ENCODE data around the gene LCE1A. TPM values are rescaled to one million over a fixed set of nuclear protein-coding genes. Genes with fewer than 3 reads are reported as not detected.

Gene LCE1A
- total RNA-seq, 1 experiment from 2014 or later: not detected

DNA sequence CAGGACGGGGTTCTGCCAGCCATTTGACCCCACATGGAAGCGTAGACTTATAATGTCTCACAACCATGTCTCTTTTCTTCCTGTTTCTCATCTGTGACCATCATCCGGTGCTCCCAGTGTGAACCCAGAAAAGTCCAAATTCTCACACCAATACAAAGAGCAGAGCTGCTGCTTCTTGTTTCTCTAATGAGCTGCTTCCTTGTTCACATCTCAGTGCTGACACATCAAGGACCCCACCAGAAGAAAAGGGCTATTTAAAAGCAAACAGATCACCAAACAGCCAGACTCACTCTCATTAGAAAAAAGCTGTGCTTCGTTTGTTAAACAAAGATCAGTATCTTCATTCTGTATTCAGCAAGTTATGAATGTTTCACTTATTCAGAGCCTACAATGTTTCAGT, 31.6 kb upstream of the LCE1A start:
- H3K4me3 Mint-ChIP-seq (ENCODE audit: low read depth, unreplicated experiment): no peak overlapping the region
- TF ChIP-seq, protein P1, sequence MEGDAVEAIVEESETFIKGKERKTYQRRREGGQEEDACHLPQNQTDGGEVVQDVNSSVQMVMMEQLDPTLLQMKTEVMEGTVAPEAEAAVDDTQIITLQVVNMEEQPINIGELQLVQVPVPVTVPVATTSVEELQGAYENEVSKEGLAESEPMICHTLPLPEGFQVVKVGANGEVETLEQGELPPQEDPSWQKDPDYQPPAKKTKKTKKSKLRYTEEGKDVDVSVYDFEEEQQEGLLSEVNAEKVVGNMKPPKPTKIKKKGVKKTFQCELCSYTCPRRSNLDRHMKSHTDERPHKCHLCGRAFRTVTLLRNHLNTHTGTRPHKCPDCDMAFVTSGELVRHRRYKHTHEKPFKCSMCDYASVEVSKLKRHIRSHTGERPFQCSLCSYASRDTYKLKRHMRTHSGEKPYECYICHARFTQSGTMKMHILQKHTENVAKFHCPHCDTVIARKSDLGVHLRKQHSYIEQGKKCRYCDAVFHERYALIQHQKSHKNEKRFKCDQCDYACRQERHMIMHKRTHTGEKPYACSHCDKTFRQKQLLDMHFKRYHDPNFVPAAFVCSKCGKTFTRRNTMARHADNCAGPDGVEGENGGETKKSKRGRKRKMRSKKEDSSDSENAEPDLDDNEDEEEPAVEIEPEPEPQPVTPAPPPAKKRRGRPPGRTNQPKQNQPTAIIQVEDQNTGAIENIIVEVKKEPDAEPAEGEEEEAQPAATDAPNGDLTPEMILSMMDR (IDR thresholded peaks at IDR 0.05; ENCODE audit: unreplicated experiment): no peak
- H3K36me3 Mint-ChIP-seq (ENCODE audit: insufficient read depth, unreplicated experiment): no peaks in the 10 kb centered on the region
- no TSS peak for BruUV-seq (replicated peaks)
- no peak for DNase-seq
- intact Hi-C loops (cut with micrococcal nuclease; ENCODE audit: unreplicated experiment): no loop called here
- H3K4me1 Mint-ChIP-seq (ENCODE audit: low read depth, unreplicated experiment): peaks cover 7% of the 10 kb centered on the region
- no peaks in the 10 kb centered on the region for H3K9me3 Mint-ChIP-seq (ENCODE audit: low read depth, unreplicated experiment)
- peaks cover 55% of the 10 kb centered on the region for H3K27me3 Mint-ChIP-seq (ENCODE audit: unreplicated experiment)
- CTCF ChIA-PET: no interaction called here
- no peak overlapping the region for H3K27ac Mint-ChIP-seq (ENCODE audit: unreplicated experiment)

DNA sequence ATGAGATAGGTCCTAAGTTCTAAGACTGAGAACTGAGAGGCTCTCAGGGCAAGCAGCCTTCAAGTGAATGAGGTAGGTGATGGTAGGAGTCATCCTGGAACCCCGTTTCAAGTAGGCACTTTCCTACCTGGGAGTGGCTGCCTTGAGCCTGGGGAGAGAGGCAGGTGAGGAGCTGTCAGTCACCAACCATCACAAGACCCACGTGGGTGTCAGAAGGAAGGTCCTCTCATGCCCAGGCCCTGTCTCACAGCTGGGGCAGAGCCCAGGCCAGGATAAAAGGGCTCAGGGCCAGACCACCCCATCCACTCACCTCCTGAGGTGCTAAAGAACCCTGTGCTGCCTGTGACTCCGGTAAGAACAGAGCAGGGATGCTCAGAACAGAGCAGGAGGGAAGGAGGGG, 30.9 kb upstream of the LCE1A start, which contains the start of gene LCE1D:
TSS of gene LCE1D (plus strand) at position 301 of the 400 bp plus-strand sequence. CDS start 1,074 bp downstream, outside the sequence.
- no peak for DNase-seq
- Mint-ChIP-seq H3K36me3 (ENCODE audit: insufficient read depth, unreplicated experiment) (no peaks in the 10 kb centered on the region), H3K9me3 (ENCODE audit: low read depth, unreplicated experiment) (no peaks in the 10 kb centered on the region), H3K4me3 (ENCODE audit: low read depth, unreplicated experiment) (no peak within 1 kb of the TSS), H3K27me3 (ENCODE audit: unreplicated experiment) (peaks cover 62% of the 10 kb centered on the region), H3K27ac (ENCODE audit: unreplicated experiment) (no peak within 1 kb of the TSS), H3K4me1 (ENCODE audit: low read depth, unreplicated experiment) (no peaks in the 10 kb centered on the region)
- TF ChIP-seq, protein P1 (IDR thresholded peaks at IDR 0.05; ENCODE audit: unreplicated experiment): no peak
- BruUV-seq (replicated peaks): no TSS peak
- CTCF ChIA-PET: no interaction called here
- intact Hi-C loops (cut with micrococcal nuclease; ENCODE audit: unreplicated experiment): no loop called here

DNA sequence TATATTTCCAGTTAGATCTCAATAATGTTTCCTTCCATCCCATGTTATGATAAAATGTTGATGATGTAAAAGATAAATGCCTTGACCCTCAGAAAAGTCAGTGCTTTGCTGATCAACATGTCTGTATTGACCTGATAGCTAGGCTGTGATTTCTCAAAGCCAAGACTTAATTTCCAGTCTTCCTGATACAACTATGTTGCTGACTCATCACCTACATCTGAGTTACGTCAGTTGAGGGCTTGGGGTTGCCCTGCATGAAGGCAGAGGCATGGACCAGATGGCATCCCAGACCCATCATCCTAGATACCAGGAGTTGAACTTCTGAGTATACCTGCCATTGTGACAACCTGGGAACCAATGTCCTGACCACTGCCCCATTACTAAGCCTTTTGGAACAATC, 25.9 kb upstream of the LCE1A start:
- CTCF ChIA-PET: interaction anchor here (1.5 kb wide), 1 partner anchor 45 kb away, joined by 3 read pairs; no protein-coding TSS in a partner anchor
- TF ChIP-seq, protein P1 (IDR thresholded peaks at IDR 0.05; ENCODE audit: unreplicated experiment): no peak

DNA sequence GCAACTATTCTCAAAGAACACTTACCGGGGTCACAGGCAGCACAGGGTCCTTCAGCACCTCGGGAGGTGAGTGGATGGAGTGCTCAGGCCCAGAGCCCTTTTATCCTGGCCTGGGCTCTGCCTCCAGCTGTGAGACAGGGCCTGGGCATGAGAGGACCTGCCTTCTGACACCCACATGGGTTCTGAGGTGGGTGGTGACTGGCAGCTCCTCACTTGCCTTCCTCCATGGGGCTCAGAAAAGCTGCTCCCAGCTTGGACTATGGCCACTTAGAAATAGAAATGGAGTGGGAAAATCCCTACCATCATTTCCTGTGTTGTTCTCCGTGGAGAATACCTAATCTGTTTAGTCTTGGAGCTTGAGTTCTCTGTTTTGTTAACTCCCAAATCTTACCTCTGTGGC, 20.7 kb upstream of the LCE1A start, which contains the start of gene LCE1C:
TSS of gene LCE1C (minus strand) at position 76 of the 400 bp plus-strand sequence. CDS start 1,173 bp downstream, outside the sequence.
- TF ChIP-seq, protein P1 (IDR thresholded peaks at IDR 0.05; ENCODE audit: unreplicated experiment): no peak
- Mint-ChIP-seq H3K27me3 (ENCODE audit: unreplicated experiment) (peaks cover 71% of the 10 kb centered on the region), H3K27ac (ENCODE audit: unreplicated experiment) (no peak within 1 kb of the TSS), H3K4me1 (ENCODE audit: low read depth, unreplicated experiment) (no peaks in the 10 kb centered on the region), H3K36me3 (ENCODE audit: insufficient read depth, unreplicated experiment) (no peaks in the 10 kb centered on the region), H3K9me3 (ENCODE audit: low read depth, unreplicated experiment) (no peaks in the 10 kb centered on the region), H3K4me3 (ENCODE audit: low read depth, unreplicated experiment) (no peak within 1 kb of the TSS)
- CTCF ChIA-PET: no interaction called here
- BruUV-seq (replicated peaks): no TSS peak
- no peak for DNase-seq
- intact Hi-C loops (cut with micrococcal nuclease; ENCODE audit: unreplicated experiment): no loop called here

More for the DNA sequence above, 25.9 kb upstream of the LCE1A start:
- no peaks in the 10 kb centered on the region for H3K36me3 Mint-ChIP-seq (ENCODE audit: insufficient read depth, unreplicated experiment)
- H3K27me3 Mint-ChIP-seq (ENCODE audit: unreplicated experiment): peaks cover 77% of the 10 kb centered on the region
- intact Hi-C loops (cut with micrococcal nuclease; ENCODE audit: unreplicated experiment): no loop called here
- H3K4me3 Mint-ChIP-seq (ENCODE audit: low read depth, unreplicated experiment): no peak overlapping the region
- DNase-seq: no peak
- H3K9me3 Mint-ChIP-seq (ENCODE audit: low read depth, unreplicated experiment): no peaks in the 10 kb centered on the region
- no TSS peak for BruUV-seq (replicated peaks)
- no peak overlapping the region for H3K27ac Mint-ChIP-seq (ENCODE audit: unreplicated experiment)
- no peaks in the 10 kb centered on the region for H3K4me1 Mint-ChIP-seq (ENCODE audit: low read depth, unreplicated experiment)
